Measurements from ENCODE around the gene TOX2.

Gene TOX2

GRCh38 chr20:43994486-43995100 lies 79.9 kb downstream of the TOX2 start:
- TF ChIP-seq, protein P1, sequence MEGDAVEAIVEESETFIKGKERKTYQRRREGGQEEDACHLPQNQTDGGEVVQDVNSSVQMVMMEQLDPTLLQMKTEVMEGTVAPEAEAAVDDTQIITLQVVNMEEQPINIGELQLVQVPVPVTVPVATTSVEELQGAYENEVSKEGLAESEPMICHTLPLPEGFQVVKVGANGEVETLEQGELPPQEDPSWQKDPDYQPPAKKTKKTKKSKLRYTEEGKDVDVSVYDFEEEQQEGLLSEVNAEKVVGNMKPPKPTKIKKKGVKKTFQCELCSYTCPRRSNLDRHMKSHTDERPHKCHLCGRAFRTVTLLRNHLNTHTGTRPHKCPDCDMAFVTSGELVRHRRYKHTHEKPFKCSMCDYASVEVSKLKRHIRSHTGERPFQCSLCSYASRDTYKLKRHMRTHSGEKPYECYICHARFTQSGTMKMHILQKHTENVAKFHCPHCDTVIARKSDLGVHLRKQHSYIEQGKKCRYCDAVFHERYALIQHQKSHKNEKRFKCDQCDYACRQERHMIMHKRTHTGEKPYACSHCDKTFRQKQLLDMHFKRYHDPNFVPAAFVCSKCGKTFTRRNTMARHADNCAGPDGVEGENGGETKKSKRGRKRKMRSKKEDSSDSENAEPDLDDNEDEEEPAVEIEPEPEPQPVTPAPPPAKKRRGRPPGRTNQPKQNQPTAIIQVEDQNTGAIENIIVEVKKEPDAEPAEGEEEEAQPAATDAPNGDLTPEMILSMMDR (IDR thresholded peaks at IDR 0.05; ENCODE audit: extremely low read depth, insufficient read depth, missing control alignments): no peak
- in situ Hi-C loops (cut with MboI; ENCODE audit: low pct_unique_long_range_greater_than_20kb, low sequenced_read_pairs, unreplicated experiment): no loop called here
- DNase-seq (ENCODE audit: low spot score): no peak

- TF ChIP-seq, protein P1 (IDR thresholded peaks at IDR 0.05; ENCODE audit: extremely low read depth, insufficient read depth, missing control alignments): no peak
- no peak for DNase-seq (ENCODE audit: low spot score)
- in situ Hi-C loops (cut with MboI; ENCODE audit: low pct_unique_long_range_greater_than_20kb, low sequenced_read_pairs, unreplicated experiment): no loop called here
Measured at GRCh38 chr20:43995645-43996044, 81.0 kb downstream of the TOX2 start.

DNA sequence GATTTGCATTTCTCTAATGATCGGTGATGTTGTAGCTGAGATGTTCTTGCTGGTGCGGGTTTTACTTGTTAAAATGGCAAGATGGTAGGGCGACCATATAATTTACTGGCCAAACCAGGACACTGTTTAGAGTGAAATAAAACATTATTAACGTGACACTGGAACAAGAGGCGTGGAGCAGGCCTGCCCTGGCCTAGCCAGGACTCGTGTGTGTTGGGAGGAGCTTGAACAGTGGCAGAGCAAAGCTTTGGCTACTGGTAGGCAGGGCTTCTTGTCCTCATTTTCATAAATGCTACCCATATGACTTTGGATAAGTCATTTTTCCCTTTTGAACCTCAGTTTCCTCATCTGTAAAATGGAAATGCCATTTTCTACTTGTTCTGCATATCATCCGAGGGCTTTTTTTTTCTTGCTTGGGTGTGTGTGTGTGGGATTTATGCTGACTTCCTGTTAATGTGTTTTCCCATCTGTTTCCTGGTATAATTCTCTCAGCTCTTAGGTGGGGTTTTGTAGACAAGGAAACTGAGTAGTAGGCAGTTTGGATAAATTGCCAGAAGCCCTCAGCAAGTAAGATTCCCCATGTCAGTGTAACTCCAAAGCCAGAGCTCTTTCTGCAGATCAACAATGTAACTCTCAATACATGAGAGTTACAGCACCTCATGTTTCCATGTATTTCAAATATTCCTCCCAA lies 81.7 kb downstream of the TOX2 start:
- in situ Hi-C loops (cut with MboI; ENCODE audit: low pct_unique_long_range_greater_than_20kb, low sequenced_read_pairs, unreplicated experiment): no loop called here
- no peak for DNase-seq (ENCODE audit: low spot score)
- TF ChIP-seq, protein P1 (IDR thresholded peaks at IDR 0.05; ENCODE audit: extremely low read depth, insufficient read depth, missing control alignments): no peak

- TF ChIP-seq, protein P1 (IDR thresholded peaks at IDR 0.05; ENCODE audit: extremely low read depth, insufficient read depth, missing control alignments): no peak
- no peak for DNase-seq (ENCODE audit: low spot score)
- in situ Hi-C loops (cut with MboI; ENCODE audit: low pct_unique_long_range_greater_than_20kb, low sequenced_read_pairs, unreplicated experiment): no loop called here
Measured at GRCh38 chr20:43999848-44000247, 85.2 kb downstream of the TOX2 start.

GRCh38 chr20:44001667-44002596 lies 87.3 kb downstream of the TOX2 start:
- peak; percentile 52 for DNase-seq (ENCODE audit: low spot score)
- in situ Hi-C loops (cut with MboI; ENCODE audit: low pct_unique_long_range_greater_than_20kb, low sequenced_read_pairs, unreplicated experiment): no loop called here
- TF ChIP-seq, protein P1 (IDR thresholded peaks at IDR 0.05; ENCODE audit: extremely low read depth, insufficient read depth, missing control alignments): no peak

DNA sequence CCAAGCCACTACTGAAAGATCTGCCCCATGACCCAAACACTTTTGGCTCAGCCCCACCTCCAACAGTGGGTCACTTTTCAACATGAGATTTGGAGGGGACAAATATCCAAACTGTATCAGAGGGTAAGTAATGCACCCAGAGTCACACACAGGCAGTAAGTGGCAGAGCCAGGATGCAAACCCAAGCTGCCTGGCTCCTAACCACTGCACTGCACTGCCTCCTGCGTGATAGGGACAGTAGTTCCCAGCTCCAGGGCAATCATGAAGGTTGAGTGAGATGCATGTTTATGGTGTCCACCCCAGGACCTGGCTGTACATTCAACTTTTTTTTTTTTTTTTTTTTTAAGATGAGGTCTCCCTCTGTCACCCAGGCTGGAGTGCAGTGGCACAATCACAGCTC lies 88.2 kb downstream of the TOX2 start:
- in situ Hi-C loops (cut with MboI; ENCODE audit: low pct_unique_long_range_greater_than_20kb, low sequenced_read_pairs, unreplicated experiment): no loop called here
- TF ChIP-seq, protein P1 (IDR thresholded peaks at IDR 0.05; ENCODE audit: extremely low read depth, insufficient read depth, missing control alignments): no peak
- DNase-seq (ENCODE audit: low spot score): no peak

Measured in GM13977 (cell line).